HG03064 (cell line): ENCODE results near the gene SLC25A22.

Experiments used
- ATAC-seq: cut with Tn5 transposase; IDR thresholded peaks from one replicate; pipeline ENCODE4 v1.9.1; 2021; ENCODE audit warnings: low read depth; ENCODE audit not compliant: unreplicated experiment

Gene SLC25A22

GRCh38 chr11:824292-824880, 26.3 kb upstream of the SLC25A22 start:
- no peak for ATAC-seq

GRCh38 chr11:823441-824291, 25.6 kb upstream of the SLC25A22 start:
- no peak for ATAC-seq

GRCh38 chr11:821512-822371, 23.7 kb upstream of the SLC25A22 start:
- ATAC-seq: no peak

GRCh38 chr11:820655-821511, 22.8 kb upstream of the SLC25A22 start:
- no peak for ATAC-seq

GRCh38 chr11:819943-820649, 22.0 kb upstream of the SLC25A22 start:
- peak; percentile 50 for ATAC-seq

- peak; percentile 51 for ATAC-seq
Observed at GRCh38 chr11:819129-819931, 21.2 kb upstream of the SLC25A22 start.

GRCh38 chr11:818396-819128, 20.5 kb upstream of the SLC25A22 start, which contains the start of gene PNPLA2:
Gene PNPLA2 (plus strand): TSS chr11:818914. CDS start chr11:819719, 805 bp downstream.
- ATAC-seq: no peak

- no peak for ATAC-seq
Observed at GRCh38 chr11:816433-816779, 18.3 kb upstream of the SLC25A22 start.

GRCh38 chr11:815675-816432, 17.8 kb upstream of the SLC25A22 start:
- no peak for ATAC-seq

GRCh38 chr11:813456-814096, 15.5 kb upstream of the SLC25A22 start:
- ATAC-seq: no peak

GRCh38 chr11:813072-813455, 15.0 kb upstream of the SLC25A22 start:
- ATAC-seq: no peak

- ATAC-seq: no peak
Observed at GRCh38 chr11:812390-812789, 14.3 kb upstream of the SLC25A22 start.

GRCh38 chr11:811446-812245, 13.6 kb upstream of the SLC25A22 start:
- ATAC-seq: no peak

- peak; percentile 14 for ATAC-seq
Observed at GRCh38 chr11:810040-810567, 12.0 kb upstream of the SLC25A22 start.

- peak; percentile 64 for ATAC-seq
Observed at GRCh38 chr11:809287-810039, 11.4 kb upstream of the SLC25A22 start, which contains the start of gene RPLP2. Gene RPLP2 (plus strand): TSS chr11:809967. CDS start chr11:810235, 268 bp downstream.
